GM19240 (cell line): ENCODE results near the gene CTCF.

Experiments
- DNase-seq: peaks from one replicate; pipeline ENCODE4 v3.0.0; 2011; ENCODE audit warnings: low spot score; ENCODE audit not compliant: insufficient read length

The CTCF gene

GRCh38 chr16:67594256-67594915, 32.1 kb downstream of the CTCF start:
- DNase-seq, result no peak

- no peak for DNase-seq
Observed at GRCh38 chr16:67594956-67595355, 32.6 kb downstream of the CTCF start.

GRCh38 chr16:67598527-67598926, 36.2 kb downstream of the CTCF start:
- no peak for DNase-seq

- no peak for DNase-seq
Observed at GRCh38 chr16:67605641-67606040, 43.3 kb downstream of the CTCF start.

- no peak for DNase-seq
Observed at GRCh38 chr16:67606632-67607031, 44.3 kb downstream of the CTCF start.

- no peak for DNase-seq
Observed at GRCh38 chr16:67608364-67608763, 46.0 kb downstream of the CTCF start.

- no peak for DNase-seq
Observed at GRCh38 chr16:67613808-67614207, 51.5 kb downstream of the CTCF start.

GRCh38 chr16:67628216-67628615, 65.9 kb downstream of the CTCF start:
- no peak for DNase-seq

- DNase-seq, result no peak
Observed at GRCh38 chr16:67632415-67633172, 70.3 kb downstream of the CTCF start.

- DNase-seq, result no peak
Observed at GRCh38 chr16:67636713-67637112, 74.4 kb downstream of the CTCF start.

- no peak for DNase-seq
Observed at GRCh38 chr16:67637625-67638024, 75.3 kb downstream of the CTCF start.

- no peak for DNase-seq
Observed at GRCh38 chr16:67641779-67642708, 79.7 kb downstream of the CTCF start.

GRCh38 chr16:67644038-67644437, 81.7 kb downstream of the CTCF start:
- no peak for DNase-seq

- no peak for DNase-seq
Observed at GRCh38 chr16:67645397-67646121, 83.2 kb downstream of the CTCF start.

- DNase-seq, result no peak
Observed at GRCh38 chr16:67647111-67647651, 84.9 kb downstream of the CTCF start.

GRCh38 chr16:67647681-67648080, 85.4 kb downstream of the CTCF start:
- DNase-seq, result no peak

- no peak for DNase-seq
Observed at GRCh38 chr16:67648088-67648763, 85.9 kb downstream of the CTCF start.

GRCh38 chr16:67648764-67649407, 86.6 kb downstream of the CTCF start:
- DNase-seq, result no peak

GRCh38 chr16:67649494-67649931, 87.2 kb downstream of the CTCF start:
- DNase-seq, result no peak

- no peak for DNase-seq
Observed at GRCh38 chr16:67650023-67650422, 87.7 kb downstream of the CTCF start.
